Stimulated activated memory B cell treated with anti-CD40 and anti-IgM and Interleukin-4, amounts not matched to agents 10 μg/mL and 1 μg/mL and 100 μg/mL, for 72 hours (primary cell): ENCODE measurements around the gene ZBED6.
"Not testable (repeated sequence)": the region's sequence is repeated elsewhere in the genome, so short reads cannot be mapped to it uniquely, and the experiment has no call there.

ENCODE experiments used
- ATAC-seq: fragments of 150-1000 bp; cut with Tn5 transposase; 2 replicates; pipeline ENCODE4 v1.10.0; 2021
- H3K27ac Mint-ChIP-seq: one replicate; pipeline ENCODE4 v1.8.0; 2022; ENCODE audit warnings: mild to moderate bottlenecking, mixed read lengths
- H3K27me3 Mint-ChIP-seq: one replicate; pipeline ENCODE4 v1.8.0; 2022; ENCODE audit warnings: mixed read lengths
- H3K36me3 Mint-ChIP-seq: one replicate; pipeline ENCODE4 v1.8.0; 2022; ENCODE audit warnings: mixed read lengths
- H3K4me1 Mint-ChIP-seq: one replicate; pipeline ENCODE4 v1.8.0; 2022; ENCODE audit warnings: mixed read lengths
- H3K4me3 Mint-ChIP-seq: one replicate; pipeline ENCODE4 v1.8.0; 2022; ENCODE audit warnings: mild to moderate bottlenecking, moderate library complexity, mixed read lengths
- H3K9me3 Mint-ChIP-seq: one replicate; pipeline ENCODE4 v1.8.0; 2022; ENCODE audit warnings: mixed read lengths

ZBED6 gene

DNA sequence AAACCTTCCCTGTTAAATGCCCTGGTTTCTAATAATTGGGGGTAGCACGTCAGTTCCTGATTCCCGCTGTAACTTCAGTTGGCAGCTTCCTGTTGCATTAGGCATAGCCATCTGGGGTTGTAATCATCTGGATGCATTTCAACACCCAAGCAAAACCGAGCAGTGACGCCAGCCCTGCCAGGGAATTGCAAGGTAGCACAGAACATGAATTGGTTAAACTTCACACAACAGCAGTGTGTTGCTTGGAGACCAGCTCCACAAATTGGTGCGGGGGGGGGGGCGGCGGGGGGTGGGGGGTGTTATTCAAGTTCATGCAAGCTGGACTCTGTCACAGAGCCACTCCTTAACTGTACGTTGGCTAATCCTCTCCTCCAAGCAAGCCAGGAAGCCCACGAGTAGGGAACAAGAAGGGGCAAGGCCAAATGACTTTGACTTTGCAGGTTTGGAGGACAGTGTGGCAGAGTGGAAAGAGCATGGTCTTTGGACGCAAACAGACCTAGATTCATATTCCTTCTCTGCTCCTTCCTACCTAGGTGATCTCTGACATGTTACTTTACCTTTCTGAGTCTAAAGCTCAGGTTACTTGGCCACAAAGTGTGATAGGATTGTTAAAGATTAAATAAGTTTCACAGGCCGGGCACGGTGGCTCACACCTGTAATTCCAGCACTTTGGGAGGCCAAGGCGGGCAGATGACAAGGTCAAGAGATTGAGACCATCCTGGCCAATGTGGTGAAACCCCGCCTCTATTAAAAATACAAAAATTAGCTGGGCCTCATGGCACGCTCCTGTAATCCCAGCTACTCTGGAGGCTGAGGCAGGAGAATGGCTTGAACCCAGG is 25.7 kb upstream of the ZBED6 start:
- Mint-ChIP-seq H3K27ac (peak overlapping the region; percentile 79), H3K9me3 (no peaks in the 10 kb centered on the region), H3K4me3 (no peak overlapping the region), H3K27me3 (no peaks in the 10 kb centered on the region), H3K36me3 (peaks cover 54% of the 10 kb centered on the region), H3K4me1 (peaks cover 32% of the 10 kb centered on the region)
- ATAC-seq: no peak

DNA sequence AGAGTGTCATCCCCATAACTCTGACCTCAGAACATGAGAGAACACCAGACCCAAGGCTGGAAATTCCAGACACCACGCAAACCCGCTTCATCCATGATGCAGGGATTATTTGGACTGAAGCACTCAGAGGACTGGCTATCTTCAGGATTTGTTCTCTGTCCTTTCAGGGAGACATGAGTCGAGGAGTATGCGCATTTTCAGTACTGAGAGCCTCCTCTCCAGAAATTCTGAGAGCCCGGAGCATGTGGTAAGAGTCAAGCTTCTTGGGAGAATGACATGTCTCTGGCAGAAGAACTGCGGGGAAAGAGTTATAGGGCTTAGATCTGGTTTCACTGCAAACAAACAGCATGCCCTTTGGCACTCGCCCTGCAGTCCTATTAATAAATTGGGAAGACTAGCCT is 23.5 kb upstream of the ZBED6 start:
- Mint-ChIP-seq H3K27me3 (no peaks in the 10 kb centered on the region), H3K27ac (peak overlapping the region; percentile 30), H3K9me3 (no peaks in the 10 kb centered on the region), H3K4me3 (no peak overlapping the region), H3K36me3 (peaks cover 72% of the 10 kb centered on the region), H3K4me1 (peaks cover 47% of the 10 kb centered on the region)
- ATAC-seq: no peak

- Mint-ChIP-seq H3K27ac (no peak overlapping the region), H3K4me1 (peaks cover 48% of the 10 kb centered on the region), H3K9me3 (no peaks in the 10 kb centered on the region), H3K4me3 (no peak overlapping the region), H3K27me3 (no peaks in the 10 kb centered on the region), H3K36me3 (peaks cover 73% of the 10 kb centered on the region)
- no peak for ATAC-seq
These were observed 22.6 kb upstream of the ZBED6 start for GRCh38 chr1:203772836-203773235.

- peaks cover 39% of the 10 kb centered on the region for H3K36me3 Mint-ChIP-seq
- ATAC-seq: peak; percentile 47
- peaks cover 32% of the 10 kb centered on the region for H3K4me1 Mint-ChIP-seq
These were observed 18.8 kb upstream of the ZBED6 start for GRCh38 chr1:203776636-203777035.

DNA sequence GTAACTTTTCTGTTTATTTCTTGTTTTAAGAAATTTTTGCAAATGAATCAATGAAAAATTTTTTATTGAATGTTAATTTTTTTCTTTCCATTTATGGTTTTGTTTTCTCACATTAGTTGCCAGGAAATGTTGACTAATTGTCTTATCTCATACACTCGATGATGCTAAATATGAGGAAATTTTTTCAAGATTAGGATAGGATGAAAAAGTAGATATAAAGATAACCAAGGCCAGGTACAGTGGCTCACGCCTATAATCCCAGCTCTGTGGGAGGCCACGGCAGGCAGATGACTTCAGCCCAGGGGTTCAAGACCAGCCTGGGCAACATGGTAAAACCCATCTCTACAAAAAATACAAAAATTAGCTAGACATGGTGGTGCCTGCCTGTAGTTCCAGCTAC is 17.8 kb upstream of the ZBED6 start:
- no peak overlapping the region for H3K27ac Mint-ChIP-seq
- no peak for ATAC-seq
- peaks cover 32% of the 10 kb centered on the region for H3K36me3 Mint-ChIP-seq
- H3K4me3 Mint-ChIP-seq: no peak overlapping the region
- no peaks in the 10 kb centered on the region for H3K9me3 Mint-ChIP-seq
- no peaks in the 10 kb centered on the region for H3K27me3 Mint-ChIP-seq
- peaks cover 32% of the 10 kb centered on the region for H3K4me1 Mint-ChIP-seq

More at GRCh38 chr1:203776636-203777035, 18.8 kb upstream of the ZBED6 start:
- no peak overlapping the region for H3K4me3 Mint-ChIP-seq
- H3K27me3 Mint-ChIP-seq: no peaks in the 10 kb centered on the region
- H3K9me3 Mint-ChIP-seq: no peaks in the 10 kb centered on the region
- H3K27ac Mint-ChIP-seq: peak overlapping the region; percentile 13

GRCh38 chr1:203778146-203778545 is 17.3 kb upstream of the ZBED6 start:
- Mint-ChIP-seq H3K36me3 (peaks cover 32% of the 10 kb centered on the region), H3K4me1 (peaks cover 32% of the 10 kb centered on the region), H3K27me3 (no peaks in the 10 kb centered on the region), H3K27ac (no peak overlapping the region), H3K4me3 (no peak overlapping the region), H3K9me3 (no peaks in the 10 kb centered on the region)
- ATAC-seq: no peak

GRCh38 chr1:203778789-203779188 is 16.6 kb upstream of the ZBED6 start:
- Mint-ChIP-seq H3K27ac (no peak overlapping the region), H3K4me1 (peaks cover 30% of the 10 kb centered on the region)
- no peak for ATAC-seq

GRCh38 chr1:203781962-203782361 is 13.5 kb upstream of the ZBED6 start:
- H3K27ac Mint-ChIP-seq: no peak overlapping the region
- no peaks in the 10 kb centered on the region for H3K9me3 Mint-ChIP-seq
- H3K4me3 Mint-ChIP-seq: no peak overlapping the region
- peaks cover under 1% of the 10 kb centered on the region for H3K4me1 Mint-ChIP-seq
- H3K27me3 Mint-ChIP-seq: no peaks in the 10 kb centered on the region
- no peak for ATAC-seq
- H3K36me3 Mint-ChIP-seq: peaks cover 5% of the 10 kb centered on the region

More at GRCh38 chr1:203778789-203779188, 16.6 kb upstream of the ZBED6 start:
- no peaks in the 10 kb centered on the region for H3K27me3 Mint-ChIP-seq
- H3K4me3 Mint-ChIP-seq: no peak overlapping the region
- peaks cover 29% of the 10 kb centered on the region for H3K36me3 Mint-ChIP-seq
- no peaks in the 10 kb centered on the region for H3K9me3 Mint-ChIP-seq

DNA sequence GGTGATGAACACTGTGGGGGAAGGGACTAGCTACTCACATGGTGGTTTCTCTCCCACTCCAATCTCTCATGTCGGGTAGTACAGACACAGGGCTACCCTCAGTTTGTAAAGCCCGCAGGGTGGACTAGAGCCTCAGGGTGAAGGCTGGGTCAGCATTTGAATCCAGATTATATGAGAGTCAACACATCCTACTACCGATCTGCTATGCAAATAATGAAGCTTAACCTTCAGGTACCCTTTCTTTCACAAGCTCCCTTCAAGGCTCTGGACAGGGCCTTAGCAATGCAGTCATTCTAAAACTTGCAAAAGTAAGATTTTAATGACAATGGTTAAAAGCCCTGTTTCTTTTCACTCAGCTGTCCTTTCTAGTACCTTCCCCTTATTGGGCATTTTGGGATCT is 5.5 kb upstream of the ZBED6 start:
- Mint-ChIP-seq H3K27ac (no peak overlapping the region), H3K27me3 (no peaks in the 10 kb centered on the region), H3K9me3 (no peaks in the 10 kb centered on the region), H3K4me3 (no peak overlapping the region), H3K36me3 (peaks cover 4% of the 10 kb centered on the region), H3K4me1 (peaks cover 4% of the 10 kb centered on the region)
- ATAC-seq: no peak

- no peaks in the 10 kb centered on the region for H3K27me3 Mint-ChIP-seq
- H3K27ac Mint-ChIP-seq: no peak overlapping the region
- no peak overlapping the region for H3K4me3 Mint-ChIP-seq
These were observed 3.9 kb upstream of the ZBED6 start for GRCh38 chr1:203791498-203791897.

DNA sequence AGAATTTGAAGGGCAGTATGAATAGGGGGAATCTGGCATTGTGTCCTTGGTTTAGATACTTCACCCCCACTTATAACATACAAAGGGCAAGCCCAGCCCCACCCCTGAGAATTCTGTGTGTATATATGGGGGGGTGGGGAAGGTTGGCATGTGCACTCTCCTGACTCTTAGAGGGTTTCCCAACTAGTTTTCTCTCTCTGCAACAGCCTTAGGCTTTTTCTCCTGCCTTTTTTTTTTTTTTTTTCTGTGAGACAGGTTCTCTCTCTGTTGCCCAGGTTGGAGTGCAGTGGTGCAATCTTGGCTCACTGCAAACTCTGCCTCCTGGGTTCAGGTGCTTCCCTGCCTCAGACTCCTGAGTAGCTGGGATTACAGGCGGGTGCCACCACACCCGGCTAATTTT is 2.9 kb upstream of the ZBED6 start:
- no peak overlapping the region for H3K27ac Mint-ChIP-seq
- no peaks in the 10 kb centered on the region for H3K27me3 Mint-ChIP-seq
- H3K4me3 Mint-ChIP-seq: no peak overlapping the region
- H3K4me1 Mint-ChIP-seq: peaks cover 19% of the 10 kb centered on the region
- peaks cover 5% of the 10 kb centered on the region for H3K36me3 Mint-ChIP-seq
- H3K9me3 Mint-ChIP-seq: no peaks in the 10 kb centered on the region
- ATAC-seq: no peak

More at GRCh38 chr1:203791498-203791897, 3.9 kb upstream of the ZBED6 start:
- Mint-ChIP-seq H3K4me1 (peaks cover 9% of the 10 kb centered on the region), H3K9me3 (no peaks in the 10 kb centered on the region), H3K36me3 (no peaks in the 10 kb centered on the region)
- no peak for ATAC-seq

DNA sequence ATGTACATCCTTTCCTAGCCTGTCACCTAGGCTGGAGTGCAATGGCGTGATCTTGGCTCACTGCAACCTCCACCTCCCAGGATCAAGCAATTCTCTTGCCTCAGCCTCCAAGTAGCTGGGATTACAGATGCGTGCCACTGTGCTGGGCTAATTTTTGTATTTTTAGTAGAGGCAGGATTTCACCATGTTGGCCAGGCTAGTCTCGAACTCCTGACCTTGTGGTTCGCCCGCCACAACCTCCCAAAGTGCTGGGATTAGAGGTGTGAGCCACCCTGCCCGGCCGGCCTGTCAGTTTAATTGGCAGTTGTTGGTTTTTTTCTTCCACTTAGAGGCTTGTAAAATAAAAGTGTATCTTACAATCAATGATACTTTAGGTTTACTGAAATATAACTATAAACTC is 1.9 kb upstream of the ZBED6 start:
- H3K36me3 Mint-ChIP-seq: peaks cover 11% of the 10 kb centered on the region
- H3K27ac Mint-ChIP-seq, ATAC-seq, H3K9me3 Mint-ChIP-seq, H3K4me3 Mint-ChIP-seq, H3K27me3 Mint-ChIP-seq: not testable (repeated sequence)
- peaks cover 30% of the 10 kb centered on the region for H3K4me1 Mint-ChIP-seq

DNA sequence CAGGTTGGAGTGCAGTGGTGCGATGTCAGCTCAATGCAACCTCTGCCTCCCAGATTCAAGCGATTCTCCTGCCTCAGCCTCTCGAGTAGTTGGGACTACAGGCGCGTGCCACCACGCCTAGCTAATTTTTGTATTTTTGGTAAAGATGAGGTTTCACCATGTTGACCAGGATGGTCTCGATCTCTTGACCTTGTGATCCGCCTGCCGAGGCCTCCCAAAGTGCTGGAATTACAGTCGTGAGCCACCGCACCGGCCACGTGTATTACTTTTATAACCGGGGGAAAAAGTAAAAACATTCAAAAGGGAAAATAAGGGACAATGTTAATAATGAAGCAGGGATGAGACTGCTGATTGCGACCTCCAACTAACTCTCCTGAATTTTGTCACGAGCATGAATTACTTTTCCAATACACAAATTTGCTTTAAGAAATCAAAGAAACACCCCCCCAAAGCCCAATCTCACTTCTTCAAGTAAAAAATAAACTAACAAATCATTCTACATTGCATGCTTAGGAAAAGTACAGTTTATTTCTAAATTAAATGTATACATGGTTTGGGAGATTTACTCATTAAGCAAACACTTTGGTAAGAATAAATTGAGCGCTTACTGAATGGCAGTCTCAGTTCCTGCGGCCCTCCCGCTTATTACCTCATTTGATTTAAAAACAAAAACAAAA is 521 bp upstream of the ZBED6 start:
- H3K4me1 Mint-ChIP-seq: peaks cover 33% of the 10 kb centered on the region
- H3K9me3 Mint-ChIP-seq: no peaks in the 10 kb centered on the region
- H3K27me3 Mint-ChIP-seq: no peaks in the 10 kb centered on the region
- no peak for ATAC-seq
- H3K27ac Mint-ChIP-seq: peak overlapping the region; percentile 90
- H3K36me3 Mint-ChIP-seq: peaks cover 11% of the 10 kb centered on the region
- peak overlapping the region; percentile 91 for H3K4me3 Mint-ChIP-seq

- peak overlapping the region; percentile 91 for H3K4me3 Mint-ChIP-seq
- H3K36me3 Mint-ChIP-seq: peaks cover 11% of the 10 kb centered on the region
- no peaks in the 10 kb centered on the region for H3K9me3 Mint-ChIP-seq
- peak overlapping the region; percentile 90 for H3K27ac Mint-ChIP-seq
- ATAC-seq: peak; percentile 17
- H3K27me3 Mint-ChIP-seq: no peaks in the 10 kb centered on the region
- H3K4me1 Mint-ChIP-seq: peaks cover 36% of the 10 kb centered on the region
These were observed 798 bp downstream of the ZBED6 start for GRCh38 chr1:203796236-203796605.

- Mint-ChIP-seq H3K4me1 (peaks cover 36% of the 10 kb centered on the region), H3K27me3 (no peaks in the 10 kb centered on the region), H3K4me3 (peak overlapping the region; percentile 91), H3K36me3 (peaks cover 11% of the 10 kb centered on the region), H3K9me3 (no peaks in the 10 kb centered on the region), H3K27ac (no peak overlapping the region)
- no peak for ATAC-seq
These were observed 1.8 kb downstream of the ZBED6 start for GRCh38 chr1:203797216-203797615.
